A673 (cell line): ENCODE data around the gene TRAPPC10.
"Not testable (repeated sequence)": the region's sequence is repeated elsewhere in the genome, so short reads cannot be mapped to it uniquely, and the experiment has no call there.

ENCODE experiments used
- EZH2 ChIP-seq: fragments of 200-600 bp; sonication (generic); IDR thresholded peaks from 2 replicates; pipeline ENCODE4 v1.6.1; 2017; ENCODE audit warnings: borderline replicate concordance, low read depth, mild to moderate bottlenecking, mixed read lengths, antibody characterized with exemption, low read length; ENCODE audit not compliant: poor library complexity, severe bottlenecking
- TF ChIP-seq, protein P1 (sequence below): fragments of 300-800, 200-600 bp; sonication (generic); conservative IDR thresholded peaks from 2 replicates; pipeline ENCODE4 v1.5.1; 2017; ENCODE audit warnings: low read depth, mild to moderate bottlenecking, antibody characterized with exemption, low read length, moderate library complexity, mixed read lengths

DNA sequence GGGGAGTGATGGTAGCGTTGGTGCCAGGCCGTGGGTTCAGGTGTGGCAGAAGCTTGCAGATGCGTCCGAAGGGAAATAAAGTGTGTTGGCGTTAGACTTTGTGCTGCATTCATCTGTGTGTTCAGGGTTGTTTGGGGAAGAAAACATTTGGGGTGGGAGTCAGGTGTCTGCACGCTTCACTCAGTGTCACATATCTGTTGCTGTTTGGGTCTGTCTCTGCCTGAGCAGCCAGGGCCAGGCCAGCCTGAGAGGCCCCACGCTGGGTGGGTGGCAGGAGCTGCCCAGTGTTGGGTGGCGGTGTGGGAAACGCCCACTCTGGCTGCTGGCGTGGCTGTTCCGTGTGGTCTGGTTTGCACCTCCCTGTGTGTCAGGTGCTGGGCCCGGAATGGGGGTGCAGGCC is 133.5 kb downstream of the TRAPPC10 start:
- TF ChIP-seq, protein P1, sequence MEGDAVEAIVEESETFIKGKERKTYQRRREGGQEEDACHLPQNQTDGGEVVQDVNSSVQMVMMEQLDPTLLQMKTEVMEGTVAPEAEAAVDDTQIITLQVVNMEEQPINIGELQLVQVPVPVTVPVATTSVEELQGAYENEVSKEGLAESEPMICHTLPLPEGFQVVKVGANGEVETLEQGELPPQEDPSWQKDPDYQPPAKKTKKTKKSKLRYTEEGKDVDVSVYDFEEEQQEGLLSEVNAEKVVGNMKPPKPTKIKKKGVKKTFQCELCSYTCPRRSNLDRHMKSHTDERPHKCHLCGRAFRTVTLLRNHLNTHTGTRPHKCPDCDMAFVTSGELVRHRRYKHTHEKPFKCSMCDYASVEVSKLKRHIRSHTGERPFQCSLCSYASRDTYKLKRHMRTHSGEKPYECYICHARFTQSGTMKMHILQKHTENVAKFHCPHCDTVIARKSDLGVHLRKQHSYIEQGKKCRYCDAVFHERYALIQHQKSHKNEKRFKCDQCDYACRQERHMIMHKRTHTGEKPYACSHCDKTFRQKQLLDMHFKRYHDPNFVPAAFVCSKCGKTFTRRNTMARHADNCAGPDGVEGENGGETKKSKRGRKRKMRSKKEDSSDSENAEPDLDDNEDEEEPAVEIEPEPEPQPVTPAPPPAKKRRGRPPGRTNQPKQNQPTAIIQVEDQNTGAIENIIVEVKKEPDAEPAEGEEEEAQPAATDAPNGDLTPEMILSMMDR: not testable (repeated sequence)
- TF ChIP-seq EZH2: not testable (repeated sequence)
